Neutrophil (primary cell): ENCODE results near the gene LPP.

Experiments used
- H3K27ac ChIP-seq: fragments of 200-600 bp; sonication (generic); 2 replicates; pipeline ENCODE4 v1.5.1; 2016; ENCODE audit warnings: mild to moderate bottlenecking, moderate library complexity
- H3K27me3 ChIP-seq: fragments of 200-600 bp; sonication (generic); 2 replicates; pipeline ENCODE4 v1.6.0; 2016; ENCODE audit warnings: mild to moderate bottlenecking
- H3K36me3 ChIP-seq: fragments of 200-600 bp; sonication (generic); 2 replicates; pipeline ENCODE4 v1.5.1; 2017
- H3K4me1 ChIP-seq, 2 experiments: fragments of 200-600 bp in 1 of 2; sonication (generic) in 1 of 2; 1 replicate in 1 of 2; 2 replicates in 1 of 2; pipeline versions ENCODE4 v1.5.1 to v1.6.1; 2013 to 2016; ENCODE audit warnings: low read depth in 1 of 2, low read length in 1 of 2, mild to moderate bottlenecking in 1 of 2, moderate library complexity in 1 of 2; ENCODE audit not compliant: control insufficient read depth in 1 of 2, insufficient read depth in 1 of 2
- H3K4me3 ChIP-seq, 2 experiments: fragments of 200-600 bp in 1 of 2; sonication (generic) in 1 of 2; 1 replicate in 1 of 2; 2 replicates in 1 of 2; pipeline ENCODE4 v1.5.1; 2013 to 2016; ENCODE audit warnings: low read depth in 1 of 2, low read length in 1 of 2, mild to moderate bottlenecking in 1 of 2, moderate library complexity in 1 of 2
- H3K9me3 ChIP-seq: fragments of 200-600 bp; sonication (generic); 2 replicates; pipeline ENCODE4 v1.5.1; 2016
- CTCF ChIP-seq: fragments of 200-600 bp; sonication (generic); IDR thresholded peaks from 2 replicates; pipeline ENCODE4 v1.5.1; 2016; ENCODE audit warnings: antibody characterized with exemption

LPP gene

GRCh38 chr3:188453431-188454384 is 299.8 kb downstream of the LPP start:
- Histone ChIP-seq H3K27me3 (no peaks in the 10 kb centered on the region), H3K4me3 (no peak overlapping the region), H3K36me3 (no peaks in the 10 kb centered on the region), H3K4me1 (peaks cover 0 to 6% of the 10 kb centered on the region in 2 experiments), H3K9me3 (no peaks in the 10 kb centered on the region), H3K27ac (no peak overlapping the region)
- TF ChIP-seq CTCF = no peak

GRCh38 chr3:188455748-188456147 is 301.8 kb downstream of the LPP start:
- Histone ChIP-seq H3K27ac (no peak overlapping the region), H3K4me1 (peaks cover 0 to 6% of the 10 kb centered on the region in 2 experiments), H3K9me3 (no peaks in the 10 kb centered on the region), H3K36me3 (no peaks in the 10 kb centered on the region), H3K27me3 (no peaks in the 10 kb centered on the region), H3K4me3 (no peak overlapping the region)
- no peak for TF ChIP-seq CTCF

- H3K9me3 ChIP-seq = no peaks in the 10 kb centered on the region
- TF ChIP-seq CTCF = no peak
These were observed 304.8 kb downstream of the LPP start for GRCh38 chr3:188458756-188459155.

GRCh38 chr3:188465311-188465710 is 311.4 kb downstream of the LPP start:
- Histone ChIP-seq H3K4me3 (no peak overlapping the region), H3K36me3 (no peaks in the 10 kb centered on the region), H3K27ac (no peak overlapping the region), H3K4me1 (peaks cover 0 to 3% of the 10 kb centered on the region in 2 experiments), H3K9me3 (no peaks in the 10 kb centered on the region), H3K27me3 (no peaks in the 10 kb centered on the region)
- TF ChIP-seq CTCF = no peak

More at GRCh38 chr3:188458756-188459155, 304.8 kb downstream of the LPP start:
- Histone ChIP-seq H3K36me3 (no peaks in the 10 kb centered on the region), H3K4me3 (no peak overlapping the region), H3K27ac (no peak overlapping the region), H3K27me3 (no peaks in the 10 kb centered on the region), H3K4me1 (no peaks in the 10 kb centered on the region)

GRCh38 chr3:188468196-188468595 is 314.2 kb downstream of the LPP start:
- TF ChIP-seq CTCF = no peak
- Histone ChIP-seq H3K9me3 (no peaks in the 10 kb centered on the region), H3K36me3 (no peaks in the 10 kb centered on the region), H3K27ac (no peak overlapping the region), H3K27me3 (no peaks in the 10 kb centered on the region), H3K4me3 (no peak overlapping the region), H3K4me1 (peaks cover 0 to 3% of the 10 kb centered on the region in 2 experiments)
